WTC11 (cell line): ENCODE measurements around the gene GABRB2. TPM values are rescaled to one million over a fixed set of nuclear protein-coding genes. Genes with fewer than 3 reads are reported as not detected.
A peak's percentile ranks its signal among the peaks of the same experiment; 100 is the strongest.

Source experiments
- ATAC-seq: fragments of 200-7000 bp; cut with Tn5 transposase; 2 replicates; pipeline ENCODE4 v1.10.0; 2021; ENCODE audit warnings: mild to moderate bottlenecking, moderate library complexity
- CTCF ChIA-PET: fragments of 300-600 bp; sonication (Branson Sonifier 250); formaldehyde crosslinking; loops from one replicate; lab custom pipeline; 2021; ENCODE audit warnings: antibody characterized with exemption; lab: Charles Lee
- POLR2A ChIA-PET: fragments of 350-600 bp; sonication (Branson Sonifier 250); formaldehyde crosslinking; loops from one replicate; lab custom pipeline; 2021; ENCODE audit warnings: antibody characterized with exemption; lab: Charles Lee
- DNase-seq: peaks from one replicate; pipeline ENCODE4 v3.0.0; 2021; ENCODE audit warnings: low spot score
- H3K27ac Mint-ChIP-seq: 2 replicates; pipeline ENCODE4 v1.8.0; 2021; ENCODE audit warnings: mixed read lengths
- H3K27me3 Mint-ChIP-seq: 2 replicates; pipeline ENCODE4 v1.8.0; 2021; ENCODE audit warnings: low read depth, mild to moderate bottlenecking, moderate library complexity, mixed read lengths
- H3K36me3 Mint-ChIP-seq: 2 replicates; pipeline ENCODE4 v1.8.0; 2021; ENCODE audit warnings: mixed read lengths
- H3K4me1 Mint-ChIP-seq: 2 replicates; pipeline ENCODE4 v1.8.0; 2022; ENCODE audit warnings: mixed read lengths
- H3K4me3 Mint-ChIP-seq: 2 replicates; pipeline ENCODE4 v1.8.0; 2021; ENCODE audit warnings: mild to moderate bottlenecking, moderate library complexity, mixed read lengths
- H3K9me3 Mint-ChIP-seq: 2 replicates; pipeline ENCODE4 v1.8.0; 2021; ENCODE audit warnings: mixed read lengths
- CBFB ChIP-seq: sonication (generic); formaldehyde crosslinking; IDR thresholded peaks from 2 replicates; pipeline ENCODE4 v1.8.1; 2022; ENCODE audit warnings: mild to moderate bottlenecking, low read depth, missing genetic modification reagents
- ESRRA ChIP-seq: sonication (generic); formaldehyde crosslinking; IDR thresholded peaks from 2 replicates; pipeline ENCODE4 v1.8.1; 2022; ENCODE audit warnings: mild to moderate bottlenecking, missing genetic modification reagents, borderline replicate concordance
- FOXP1 ChIP-seq: sonication (generic); formaldehyde crosslinking; IDR thresholded peaks from 2 replicates; pipeline ENCODE4 v1.8.0; 2022; ENCODE audit warnings: missing genetic modification reagents, mild to moderate bottlenecking, moderate library complexity, borderline replicate concordance
- HMGA2 ChIP-seq: fragments of 250-450 bp; sonication (Bioruptor Pico); IDR thresholded peaks from 2 replicates; pipeline ENCODE4 v1.4.0; 2021; ENCODE audit warnings: mild to moderate bottlenecking, moderate library complexity
- IRF1 ChIP-seq: sonication (generic); formaldehyde crosslinking; IDR thresholded peaks from 2 replicates; pipeline ENCODE4 v1.8.0; 2023; ENCODE audit warnings: missing genetic modification reagents
- MXD4 ChIP-seq: fragments of 250-450 bp; sonication (Bioruptor Pico); IDR thresholded peaks from 2 replicates; pipeline ENCODE4 v1.8.0; 2021; ENCODE audit warnings: mild to moderate bottlenecking, moderate library complexity, borderline replicate concordance
- PRDM15 ChIP-seq: sonication (generic); formaldehyde crosslinking; IDR thresholded peaks from 2 replicates; pipeline ENCODE4 v1.8.0; 2022; ENCODE audit warnings: missing genetic modification reagents
- PRRX2 ChIP-seq: fragments of 250-450 bp; sonication (Bioruptor Pico); IDR thresholded peaks from 2 replicates; pipeline ENCODE4 v1.8.0; 2021; ENCODE audit warnings: mild to moderate bottlenecking
- SMAD3 ChIP-seq: sonication (generic); formaldehyde crosslinking; IDR thresholded peaks from 2 replicates; pipeline ENCODE4 v1.8.0; 2022; ENCODE audit warnings: missing genetic modification reagents, mild to moderate bottlenecking, borderline replicate concordance
- SMAD4 ChIP-seq: sonication (generic); formaldehyde crosslinking; IDR thresholded peaks from 2 replicates; pipeline ENCODE4 v1.8.0; 2022; ENCODE audit warnings: mild to moderate bottlenecking, missing genetic modification reagents
- SOX15 ChIP-seq: fragments of 250-450 bp; sonication (Bioruptor Pico); IDR thresholded peaks from 2 replicates; pipeline ENCODE4 v1.9.0; 2021; ENCODE audit warnings: mild to moderate bottlenecking
- SP1 ChIP-seq: sonication (generic); formaldehyde crosslinking; conservative IDR thresholded peaks from 2 replicates; pipeline ENCODE4 v1.8.1; 2022; ENCODE audit warnings: missing genetic modification reagents
- ZMAT4 ChIP-seq: fragments of 250-450 bp; sonication (Bioruptor Pico); IDR thresholded peaks from 2 replicates; pipeline ENCODE4 v1.9.0; 2021; ENCODE audit warnings: mild to moderate bottlenecking
- ZNF396 ChIP-seq: fragments of 250-450 bp; sonication (Bioruptor Pico); IDR thresholded peaks from 2 replicates; pipeline ENCODE4 v1.8.0; 2021; ENCODE audit warnings: mild to moderate bottlenecking, moderate library complexity, borderline replicate concordance
- ZNF423 ChIP-seq: fragments of 250-450 bp; sonication (Bioruptor Pico); IDR thresholded peaks from 2 replicates; pipeline ENCODE4 v2.1.2; 2022; ENCODE audit warnings: mild to moderate bottlenecking, moderate library complexity
- total RNA-seq: library from RNA; stranded (reverse); gene quantifications from 3 replicates; pipeline ENCODE4 v1.2.3, GENCODE V29; 2021

The GABRB2 gene
- total RNA-seq, 1 experiment from 2014 or later: 0.79 TPM

- TF ChIP-seq SMAD3 (CRISPR knock-in tag) (no peak), IRF1 (CRISPR knock-in tag) (no peak)
Observed at GRCh38 chr5:161548487-161549094, 2.1 kb upstream of the GABRB2 start (continued).

- Mint-ChIP-seq H3K27me3 (peaks cover 90% of the 10 kb centered on the region), H3K9me3 (peaks cover 11% of the 10 kb centered on the region), H3K36me3 (no peaks in the 10 kb centered on the region; the same call in 1 of the 2 replicates), H3K4me1 (peaks cover 27% of the 10 kb centered on the region), H3K4me3 (peak overlapping the region; percentile 77), H3K27ac (no peak overlapping the region)
- ChIA-PET POLR2A (no interaction called here), CTCF (interaction anchor here (0.6 to 1.1 kb wide), 4 partner anchors 12 to 378 kb away, joined by 3 to 4 read pairs (median 4); no protein-coding TSS in a partner anchor)
- ATAC-seq (peak; percentile 25), DNase-seq (peak; percentile 17)
- TF ChIP-seq MXD4 (CRISPR knock-in tag): no peak
- peak; percentile 20; the same call in 1 of the 2 replicates for TF ChIP-seq FOXP1 (CRISPR knock-in tag)
- TF ChIP-seq HMGA2 (CRISPR knock-in tag): no peak
Observed at GRCh38 chr5:161547738-161548486, 1.4 kb upstream of the GABRB2 start.

- ATAC-seq (no peak), DNase-seq (peak; percentile 12)
- Mint-ChIP-seq H3K4me3 (peak overlapping the region; percentile 77), H3K27me3 (peaks cover 90% of the 10 kb centered on the region), H3K9me3 (peaks cover 11% of the 10 kb centered on the region), H3K27ac (no peak overlapping the region), H3K36me3 (no peaks in the 10 kb centered on the region), H3K4me1 (peaks cover 27% of the 10 kb centered on the region)
- ChIA-PET POLR2A (no interaction called here), CTCF (no interaction called here)
- TF ChIP-seq ZNF423 (CRISPR knock-in tag) (no peak), ZNF396 (CRISPR knock-in tag) (no peak), PRDM15 (CRISPR knock-in tag) (no peak)
Observed at GRCh38 chr5:161547406-161547737, 847 bp upstream of the GABRB2 start.

GRCh38 chr5:161546095-161546469 is 443 bp downstream of the GABRB2 start:
- Mint-ChIP-seq H3K36me3 (no peaks in the 10 kb centered on the region), H3K4me3 (peak overlapping the region; percentile 77), H3K9me3 (peaks cover 5% of the 10 kb centered on the region), H3K27ac (no peak overlapping the region), H3K4me1 (peaks cover 27% of the 10 kb centered on the region), H3K27me3 (peaks cover 79% of the 10 kb centered on the region)
- ATAC-seq (no peak), DNase-seq (no peak)
- CTCF ChIA-PET: interaction anchor here (0.6 kb wide), 1 partner anchor 310 kb away, joined by 3 read pairs; no protein-coding TSS in a partner anchor
- TF ChIP-seq ZNF423 (CRISPR knock-in tag): no peak
- TF ChIP-seq SP1: no peak
- TF ChIP-seq SOX15 (CRISPR knock-in tag): no peak
- TF ChIP-seq ZMAT4: no peak
- no peak for TF ChIP-seq SMAD4
- no peak for TF ChIP-seq CBFB (CRISPR knock-in tag)
- no peak for TF ChIP-seq PRRX2 (CRISPR knock-in tag)
- no peak for TF ChIP-seq ESRRA
- POLR2A ChIA-PET: interaction anchor here (1.2 kb wide), 1 partner anchor 10 kb away, joined by 3 read pairs; no protein-coding TSS in a partner anchor
